ENCODE data around the gene KCTD18. TPM values are rescaled to one million over a fixed set of nuclear protein-coding genes. Genes with fewer than 3 reads are reported as not detected.

The KCTD18 gene
- total and polyA plus RNA-seq, 10 of the 15 experiments (the other 5 are each of a cell fraction or from before 2014, with no cell fraction given) = 1.4 to 16.9 (median 12.5) TPM

GRCh38 chr2:200472853-200473464 lies 36.9 kb downstream of the KCTD18 start (continued):
- TF ChIP-seq CTCF (IDR thresholded peaks at IDR 0.05 in 2 of 3, conservative IDR thresholded peaks at IDR 0.05 in 1 of 3; ENCODE audit: control insufficient read depth in 2 of 3, extremely low read depth in 1 of 3, insufficient read depth in 1 of 3, low read depth in 3 of 3, low read length in 3 of 3) = no peak
- TF ChIP-seq HCFC1 (IDR thresholded peaks at IDR 0.05; ENCODE audit: low read length) = no peak
- TF ChIP-seq ZNF24 (IDR thresholded peaks at IDR 0.05) = no peak
- TF ChIP-seq SUPT20H (IDR thresholded peaks at IDR 0.05; ENCODE audit: borderline replicate concordance, control insufficient read depth, low read depth, low read length) = no peak
- TF ChIP-seq SPI1 (IDR thresholded peaks at IDR 0.05; ENCODE audit: borderline replicate concordance, insufficient read depth, low read depth, low read length) = peak; percentile 50; the same call in 1 of the 2 replicates
- no peak for TF ChIP-seq CREM (IDR thresholded peaks at IDR 0.05; ENCODE audit: low read depth)
- TF ChIP-seq PML (IDR thresholded peaks at IDR 0.05; ENCODE audit: low read length) = no peak
- no peak for TF ChIP-seq REST (IDR thresholded peaks at IDR 0.05; ENCODE audit: low read depth, low read length)
- TF ChIP-seq BMI1 (IDR thresholded peaks at IDR 0.05; ENCODE audit: borderline replicate concordance) = no peak
- TF ChIP-seq BCLAF1 (IDR thresholded peaks at IDR 0.05) = no peak
- TF ChIP-seq MAX (IDR thresholded peaks at IDR 0.05; ENCODE audit: low read depth, low read length) = no peak
- TF ChIP-seq NKRF (conservative IDR thresholded peaks at IDR 0.05) = no peak
- no peak for TF ChIP-seq SIX5 (IDR thresholded peaks at IDR 0.05; ENCODE audit: low read depth, low read length, severe bottlenecking)
- TF ChIP-seq TAF1 (IDR thresholded peaks at IDR 0.05; ENCODE audit: borderline replicate concordance, low read depth, low read length) = no peak
- TF ChIP-seq ETV6 (conservative IDR thresholded peaks at IDR 0.05 in 1 of 2, IDR thresholded peaks at IDR 0.05 in 1 of 2; ENCODE audit: borderline replicate concordance in 1 of 2, low read depth in 1 of 2) = no peak
